HEK293 (cell line): ENCODE data around the gene MRAP2.

Experiments used
- CTCF ChIA-PET: fragments of 350-600 bp; formaldehyde crosslinking; extraction: SDS; loops from one replicate; lab custom pipeline; 2021; ENCODE audit warnings: antibody characterized with exemption; lab: Yijun Ruan, JAX
- POLR2A ChIA-PET: fragments of 300-600 bp; formaldehyde crosslinking; extraction: SDS; loops from one replicate; lab custom pipeline; 2020; ENCODE audit warnings: antibody characterized with exemption, inconsistent platforms; lab: Yijun Ruan, JAX
- H3K27ac ChIP-seq: fragments of 200-500 bp; sonication (Bioruptor generic); 2 replicates; pipeline ENCODE4 v1.5.1; 2014; ENCODE audit warnings: low read depth, low read length, control low read depth, inconsistent platforms; ENCODE audit errors: extremely low read depth
- H3K36me3 ChIP-seq, 2 experiments: fragments of 200-500 bp in 1 of 2; sonication (Bioruptor generic) in 1 of 2; 1 replicate in 1 of 2; 2 replicates in 1 of 2; pipeline ENCODE4 v1.5.1; 2014 to 2017; ENCODE audit warnings: inconsistent platforms in 2 of 2, low read length in 2 of 2; ENCODE audit not compliant: control insufficient read depth in 2 of 2, insufficient read depth in 1 of 2
- H3K4me1 ChIP-seq: fragments of 200-500 bp; sonication (Bioruptor generic); 2 replicates; pipeline ENCODE4 v1.5.1; 2014; ENCODE audit warnings: mild to moderate bottlenecking, low read length, inconsistent platforms; ENCODE audit not compliant: control insufficient read depth, insufficient read depth
- H3K4me3 ChIP-seq: 2 replicates; pipeline ENCODE4 v1.5.1; 2011; ENCODE audit warnings: low read depth, mild to moderate bottlenecking, control low read depth, low read length, moderate library complexity
- H3K9me3 ChIP-seq: fragments of 200-500 bp; sonication (Bioruptor generic); 2 replicates; pipeline ENCODE4 v1.5.1; 2014; ENCODE audit warnings: low read depth, low read length, inconsistent platforms; ENCODE audit not compliant: control insufficient read depth, insufficient read depth
- GLI4 ChIP-seq: fragments of 450-650 bp; formaldehyde crosslinking; IDR thresholded peaks from 2 replicates; pipeline ENCODE4 v1.5.1; 2016; ENCODE audit warnings: missing biosample characterization, missing genetic modification characterization
- KLF1 ChIP-seq: fragments of 450-650 bp; formaldehyde crosslinking; IDR thresholded peaks from 2 replicates; pipeline ENCODE4 v1.5.1; 2016; ENCODE audit warnings: missing biosample characterization, missing genetic modification characterization
- REPIN1 ChIP-seq: fragments of 450-650 bp; formaldehyde crosslinking; IDR thresholded peaks from 2 replicates; pipeline ENCODE4 v1.5.1; 2017; ENCODE audit warnings: missing biosample characterization, missing genetic modification characterization, low read depth
- ZFP3 ChIP-seq: fragments of 450-650 bp; formaldehyde crosslinking; IDR thresholded peaks from 2 replicates; pipeline ENCODE4 v1.5.1; 2016; ENCODE audit warnings: low read depth, missing biosample characterization, missing genetic modification characterization
- ZNF10 ChIP-seq: fragments of 450-650 bp; formaldehyde crosslinking; IDR thresholded peaks from 2 replicates; pipeline ENCODE4 v1.5.1; 2017; ENCODE audit warnings: missing biosample characterization, missing genetic modification characterization
- ZNF132 ChIP-seq: fragments of 450-650 bp; formaldehyde crosslinking; IDR thresholded peaks from 2 replicates; pipeline ENCODE4 v1.5.1; 2017; ENCODE audit warnings: missing biosample characterization, missing genetic modification characterization, borderline replicate concordance
- ZNF138 ChIP-seq: fragments of 450-650 bp; formaldehyde crosslinking; IDR thresholded peaks from 2 replicates; pipeline ENCODE4 v1.5.1; 2016; ENCODE audit warnings: missing biosample characterization, missing genetic modification characterization, borderline replicate concordance
- ZNF146 ChIP-seq: fragments of 450-650 bp; formaldehyde crosslinking; IDR thresholded peaks from 2 replicates; pipeline ENCODE4 v1.5.1; 2016; ENCODE audit warnings: missing biosample characterization, missing genetic modification characterization
- ZNF174 ChIP-seq: fragments of 450-650 bp; formaldehyde crosslinking; IDR thresholded peaks from 2 replicates; pipeline ENCODE4 v1.5.0; 2017; ENCODE audit warnings: missing biosample characterization, mild to moderate bottlenecking, missing genetic modification characterization
- ZNF239 ChIP-seq: fragments of 450-650 bp; formaldehyde crosslinking; IDR thresholded peaks from 2 replicates; pipeline ENCODE4 v1.5.1; 2016; ENCODE audit warnings: missing biosample characterization, missing genetic modification characterization
- ZNF292 ChIP-seq: fragments of 450-650 bp; formaldehyde crosslinking; IDR thresholded peaks from 2 replicates; pipeline ENCODE4 v1.5.1; 2016; ENCODE audit warnings: low read depth, missing biosample characterization, missing genetic modification characterization, borderline replicate concordance
- ZNF433 ChIP-seq: fragments of 450-650 bp; formaldehyde crosslinking; IDR thresholded peaks from 2 replicates; pipeline ENCODE4 v1.5.1; 2016; ENCODE audit warnings: missing biosample characterization, missing genetic modification characterization, low read depth
- ZNF610 ChIP-seq: fragments of 450-650 bp; formaldehyde crosslinking; IDR thresholded peaks from 2 replicates; pipeline ENCODE4 v1.5.1; 2016; ENCODE audit warnings: missing biosample characterization, missing genetic modification characterization, borderline replicate concordance
- ZNF658 ChIP-seq: fragments of 450-650 bp; formaldehyde crosslinking; IDR thresholded peaks from 2 replicates; pipeline ENCODE4; 2016; ENCODE audit warnings: missing biosample characterization, missing genetic modification characterization
- ZNF768 ChIP-seq: fragments of 450-650 bp; formaldehyde crosslinking; IDR thresholded peaks from 2 replicates; pipeline ENCODE4 v1.5.1; 2018; ENCODE audit warnings: missing biosample characterization, mild to moderate bottlenecking, missing genetic modification characterization
- ZNF785 ChIP-seq: fragments of 450-650 bp; formaldehyde crosslinking; IDR thresholded peaks from 2 replicates; pipeline ENCODE4 v1.5.1; 2016; ENCODE audit warnings: missing biosample characterization, missing genetic modification characterization
- ZNF837 ChIP-seq: fragments of 450-650 bp; formaldehyde crosslinking; IDR thresholded peaks from 2 replicates; pipeline ENCODE4 v1.5.1; 2016; ENCODE audit warnings: missing biosample characterization, missing genetic modification characterization
- TF ChIP-seq, protein P1 (sequence below): fragments of 450-650 bp; formaldehyde crosslinking; IDR thresholded peaks from 2 replicates; pipeline ENCODE4 v1.5.1; 2016; ENCODE audit warnings: missing biosample characterization, missing genetic modification characterization, low read depth
- TF ChIP-seq, protein P2 (sequence below): fragments of 450-650 bp; formaldehyde crosslinking; IDR thresholded peaks from 2 replicates; pipeline ENCODE4 v1.5.1; 2016; ENCODE audit warnings: missing biosample characterization, missing genetic modification characterization
- TF ChIP-seq, protein P3 (sequence below): fragments of 450-650 bp; formaldehyde crosslinking; IDR thresholded peaks from 2 replicates; pipeline ENCODE4 v1.5.1; 2016; ENCODE audit warnings: missing biosample characterization, missing genetic modification characterization, low read depth
- TF ChIP-seq, protein P4 (sequence below): fragments of 450-650 bp; formaldehyde crosslinking; IDR thresholded peaks from 2 replicates; pipeline ENCODE4 v1.5.1; 2016; ENCODE audit warnings: missing biosample characterization, missing genetic modification characterization
- TF ChIP-seq, protein P5 (sequence below): fragments of 450-650 bp; formaldehyde crosslinking; IDR thresholded peaks from 2 replicates; pipeline ENCODE4 v1.5.1; 2016; ENCODE audit warnings: missing biosample characterization, missing genetic modification characterization, borderline replicate concordance

The MRAP2 gene

DNA sequence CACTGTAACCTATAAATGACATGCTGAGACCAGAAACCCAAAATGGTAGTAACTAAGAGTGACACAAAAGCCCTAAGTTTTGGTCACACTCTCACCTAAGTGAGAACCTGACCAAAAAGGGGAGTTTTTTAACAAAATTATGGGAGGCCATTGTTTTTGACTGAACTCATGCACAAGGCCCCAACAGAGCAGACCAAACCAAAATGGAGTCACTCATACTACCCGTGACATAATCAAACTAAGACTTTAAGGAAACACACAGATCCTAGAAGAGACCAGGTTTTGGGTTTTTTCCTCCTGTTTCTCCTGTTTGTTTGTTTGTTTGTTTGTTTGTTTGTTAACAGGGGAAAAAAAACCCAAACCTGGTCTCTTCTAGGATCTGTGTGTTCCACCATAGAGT lies 49.2 kb upstream of the MRAP2 start:
- H3K4me3 ChIP-seq = no peak overlapping the region
- CTCF ChIA-PET = no interaction called here
- H3K27ac ChIP-seq = no peak overlapping the region
- TF ChIP-seq ZNF768 = no peak
- no peak for TF ChIP-seq REPIN1
- no peak for TF ChIP-seq KLF1
- no peak for TF ChIP-seq ZNF132
- no peak for TF ChIP-seq ZFP3 (tag by site-specific recombination)
- no peak for TF ChIP-seq ZNF610 (tag by site-specific recombination)
- TF ChIP-seq GLI4 (tag by site-specific recombination) = no peak
- TF ChIP-seq ZNF174 = no peak
- no peak for TF ChIP-seq ZNF785 (tag by site-specific recombination)
- TF ChIP-seq ZNF239 (tag by site-specific recombination) = no peak
- TF ChIP-seq ZNF146 (tag by site-specific recombination) = no peak
- TF ChIP-seq ZNF10 = no peak
- TF ChIP-seq, protein P1, sequence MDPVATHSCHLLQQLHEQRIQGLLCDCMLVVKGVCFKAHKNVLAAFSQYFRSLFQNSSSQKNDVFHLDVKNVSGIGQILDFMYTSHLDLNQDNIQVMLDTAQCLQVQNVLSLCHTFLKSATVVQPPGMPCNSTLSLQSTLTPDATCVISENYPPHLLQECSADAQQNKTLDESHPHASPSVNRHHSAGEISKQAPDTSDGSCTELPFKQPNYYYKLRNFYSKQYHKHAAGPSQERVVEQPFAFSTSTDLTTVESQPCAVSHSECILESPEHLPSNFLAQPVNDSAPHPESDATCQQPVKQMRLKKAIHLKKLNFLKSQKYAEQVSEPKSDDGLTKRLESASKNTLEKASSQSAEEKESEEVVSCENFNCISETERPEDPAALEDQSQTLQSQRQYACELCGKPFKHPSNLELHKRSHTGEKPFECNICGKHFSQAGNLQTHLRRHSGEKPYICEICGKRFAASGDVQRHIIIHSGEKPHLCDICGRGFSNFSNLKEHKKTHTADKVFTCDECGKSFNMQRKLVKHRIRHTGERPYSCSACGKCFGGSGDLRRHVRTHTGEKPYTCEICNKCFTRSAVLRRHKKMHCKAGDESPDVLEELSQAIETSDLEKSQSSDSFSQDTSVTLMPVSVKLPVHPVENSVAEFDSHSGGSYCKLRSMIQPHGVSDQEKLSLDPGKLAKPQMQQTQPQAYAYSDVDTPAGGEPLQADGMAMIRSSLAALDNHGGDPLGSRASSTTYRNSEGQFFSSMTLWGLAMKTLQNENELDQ (tag by site-specific recombination) = no peak
- TF ChIP-seq, protein P2, sequence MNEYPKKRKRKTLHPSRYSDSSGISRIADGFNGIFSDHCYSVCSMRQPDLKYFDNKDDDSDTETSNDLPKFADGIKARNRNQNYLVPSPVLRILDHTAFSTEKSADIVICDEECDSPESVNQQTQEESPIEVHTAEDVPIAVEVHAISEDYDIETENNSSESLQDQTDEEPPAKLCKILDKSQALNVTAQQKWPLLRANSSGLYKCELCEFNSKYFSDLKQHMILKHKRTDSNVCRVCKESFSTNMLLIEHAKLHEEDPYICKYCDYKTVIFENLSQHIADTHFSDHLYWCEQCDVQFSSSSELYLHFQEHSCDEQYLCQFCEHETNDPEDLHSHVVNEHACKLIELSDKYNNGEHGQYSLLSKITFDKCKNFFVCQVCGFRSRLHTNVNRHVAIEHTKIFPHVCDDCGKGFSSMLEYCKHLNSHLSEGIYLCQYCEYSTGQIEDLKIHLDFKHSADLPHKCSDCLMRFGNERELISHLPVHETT (tag by site-specific recombination) = no peak
- TF ChIP-seq, protein P3, sequence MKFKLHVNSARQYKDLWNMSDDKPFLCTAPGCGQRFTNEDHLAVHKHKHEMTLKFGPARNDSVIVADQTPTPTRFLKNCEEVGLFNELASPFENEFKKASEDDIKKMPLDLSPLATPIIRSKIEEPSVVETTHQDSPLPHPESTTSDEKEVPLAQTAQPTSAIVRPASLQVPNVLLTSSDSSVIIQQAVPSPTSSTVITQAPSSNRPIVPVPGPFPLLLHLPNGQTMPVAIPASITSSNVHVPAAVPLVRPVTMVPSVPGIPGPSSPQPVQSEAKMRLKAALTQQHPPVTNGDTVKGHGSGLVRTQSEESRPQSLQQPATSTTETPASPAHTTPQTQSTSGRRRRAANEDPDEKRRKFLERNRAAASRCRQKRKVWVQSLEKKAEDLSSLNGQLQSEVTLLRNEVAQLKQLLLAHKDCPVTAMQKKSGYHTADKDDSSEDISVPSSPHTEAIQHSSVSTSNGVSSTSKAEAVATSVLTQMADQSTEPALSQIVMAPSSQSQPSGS = no peak
- no peak for TF ChIP-seq ZNF433 (tag by site-specific recombination)
- TF ChIP-seq, protein P4, sequence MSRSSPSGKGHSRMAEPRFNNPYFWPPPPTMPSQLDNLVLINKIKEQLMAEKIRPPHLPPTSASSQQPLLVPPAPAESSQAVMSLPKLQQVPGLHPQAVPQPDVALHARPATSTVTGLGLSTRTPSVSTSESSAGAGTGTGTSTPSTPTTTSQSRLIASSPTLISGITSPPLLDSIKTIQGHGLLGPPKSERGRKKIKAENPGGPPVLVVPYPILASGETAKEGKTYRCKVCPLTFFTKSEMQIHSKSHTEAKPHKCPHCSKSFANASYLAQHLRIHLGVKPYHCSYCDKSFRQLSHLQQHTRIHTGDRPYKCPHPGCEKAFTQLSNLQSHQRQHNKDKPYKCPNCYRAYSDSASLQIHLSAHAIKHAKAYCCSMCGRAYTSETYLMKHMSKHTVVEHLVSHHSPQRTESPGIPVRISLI (tag by site-specific recombination) = no peak
- TF ChIP-seq ZNF658 (tag by site-specific recombination) = no peak
- H3K9me3 ChIP-seq = no peaks in the 10 kb centered on the region
- POLR2A ChIA-PET = no interaction called here
- no peaks in the 10 kb centered on the region for H3K36me3 ChIP-seq
- H3K4me1 ChIP-seq = no peaks in the 10 kb centered on the region

DNA sequence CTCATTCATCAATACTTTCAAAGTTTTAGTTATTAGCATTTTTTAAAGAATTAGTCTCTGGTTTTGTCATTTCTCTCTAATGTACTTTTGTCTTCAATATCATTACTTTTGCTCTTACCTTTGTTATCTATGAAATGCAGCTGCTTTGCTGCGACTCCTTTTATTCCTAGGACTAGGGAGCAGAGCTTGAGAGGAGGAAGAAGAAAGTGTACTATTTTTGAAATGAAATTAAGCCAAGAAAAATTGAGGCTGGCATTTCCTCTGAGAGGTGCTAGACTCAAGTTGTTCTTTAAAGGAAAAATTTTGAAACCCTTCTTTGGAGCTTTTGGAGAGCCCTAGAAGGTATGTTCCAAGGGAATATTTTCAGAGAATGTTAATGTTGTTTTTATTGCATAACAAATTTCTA lies 48.3 kb upstream of the MRAP2 start:
- ChIA-PET POLR2A (no interaction called here), CTCF (interaction anchor here (1.6 kb wide), 1 partner anchor 370 kb away, joined by 4 read pairs; no protein-coding TSS in a partner anchor)
- TF ChIP-seq ZNF292 (tag by site-specific recombination) = no peak
- TF ChIP-seq ZNF837 (tag by site-specific recombination) = no peak
- TF ChIP-seq ZNF138 (tag by site-specific recombination) = no peak
- TF ChIP-seq, protein P5, sequence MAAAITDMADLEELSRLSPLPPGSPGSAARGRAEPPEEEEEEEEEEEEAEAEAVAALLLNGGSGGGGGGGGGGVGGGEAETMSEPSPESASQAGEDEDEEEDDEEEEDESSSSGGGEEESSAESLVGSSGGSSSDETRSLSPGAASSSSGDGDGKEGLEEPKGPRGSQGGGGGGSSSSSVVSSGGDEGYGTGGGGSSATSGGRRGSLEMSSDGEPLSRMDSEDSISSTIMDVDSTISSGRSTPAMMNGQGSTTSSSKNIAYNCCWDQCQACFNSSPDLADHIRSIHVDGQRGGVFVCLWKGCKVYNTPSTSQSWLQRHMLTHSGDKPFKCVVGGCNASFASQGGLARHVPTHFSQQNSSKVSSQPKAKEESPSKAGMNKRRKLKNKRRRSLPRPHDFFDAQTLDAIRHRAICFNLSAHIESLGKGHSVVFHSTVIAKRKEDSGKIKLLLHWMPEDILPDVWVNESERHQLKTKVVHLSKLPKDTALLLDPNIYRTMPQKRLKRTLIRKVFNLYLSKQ (tag by site-specific recombination) = no peak
- TF ChIP-seq, all 188 proteins: peak for 0
- Histone ChIP-seq H3K4me3 (no peak overlapping the region), H3K9me3 (no peaks in the 10 kb centered on the region), H3K36me3 (no peaks in the 10 kb centered on the region), H3K27ac (no peak overlapping the region), H3K4me1 (no peaks in the 10 kb centered on the region)
